HG03064 (cell line): Measurements from ENCODE around the gene COQ8B.
"Not testable (repeated sequence)": the region's sequence is repeated elsewhere in the genome, so short reads cannot be mapped to it uniquely, and the experiment has no call there.

Experiments
- ATAC-seq: cut with Tn5 transposase; IDR thresholded peaks from one replicate; pipeline ENCODE4 v1.9.1; 2021; ENCODE audit warnings: low read depth; ENCODE audit not compliant: unreplicated experiment

The COQ8B gene

GRCh38 chr19:40672573-40673299, 44.0 kb downstream of the COQ8B start:
- ATAC-seq = no peak

- ATAC-seq = no peak
Observed at GRCh38 chr19:40672038-40672437, 44.6 kb downstream of the COQ8B start.

- no peak for ATAC-seq
Observed at GRCh38 chr19:40671404-40671803, 45.3 kb downstream of the COQ8B start.

GRCh38 chr19:40668991-40669614, 47.6 kb downstream of the COQ8B start:
- ATAC-seq = no peak

GRCh38 chr19:40667602-40668001, 49.1 kb downstream of the COQ8B start:
- no peak for ATAC-seq

GRCh38 chr19:40666803-40667438, 49.8 kb downstream of the COQ8B start:
- ATAC-seq = no peak

- ATAC-seq = no peak
Observed at GRCh38 chr19:40663695-40664692, 52.7 kb downstream of the COQ8B start.

- peak; percentile 52 for ATAC-seq
Observed at GRCh38 chr19:40662925-40663694, 53.6 kb downstream of the COQ8B start.

- ATAC-seq = no peak
Observed at GRCh38 chr19:40661616-40662015, 55.1 kb downstream of the COQ8B start.

- no peak for ATAC-seq
Observed at GRCh38 chr19:40659566-40659965, 57.1 kb downstream of the COQ8B start.

GRCh38 chr19:40659116-40659515, 57.6 kb downstream of the COQ8B start:
- ATAC-seq = no peak

- ATAC-seq = no peak
Observed at GRCh38 chr19:40658031-40658430, 58.7 kb downstream of the COQ8B start.

- not testable (repeated sequence) for ATAC-seq
Observed at GRCh38 chr19:40655684-40656083, 61.0 kb downstream of the COQ8B start.

GRCh38 chr19:40652303-40652702, 64.4 kb downstream of the COQ8B start:
- not testable (repeated sequence) for ATAC-seq

GRCh38 chr19:40650749-40651305, 65.9 kb downstream of the COQ8B start:
- no peak for ATAC-seq

- ATAC-seq = not testable (repeated sequence)
Observed at GRCh38 chr19:40649903-40650675, 66.6 kb downstream of the COQ8B start.

- ATAC-seq = no peak
Observed at GRCh38 chr19:40646743-40647254, 69.9 kb downstream of the COQ8B start.

GRCh38 chr19:40642757-40643305, 73.9 kb downstream of the COQ8B start:
- no peak for ATAC-seq
